Upper lobe of left lung (tissue), 6 donors: ENCODE data around the gene ASTL. TPM values are rescaled to one million over a fixed set of nuclear protein-coding genes. Genes with fewer than 3 reads are reported as not detected.

Experiments used
- ATAC-seq, 2 donors: fragments of 200-7000 bp; cut with Tn5 transposase; one replicate each; pipeline ENCODE4 v1.9.1; 2022; ENCODE audit warnings: mild to moderate bottlenecking in 2 of 2, moderate library complexity in 2 of 2; ENCODE audit not compliant: low FRiP score in 2 of 2
- DNase-seq, 2 donors: peaks; one replicate each; pipeline ENCODE4 v3.0.0-alpha.2; 2019 to 2020
- H3K27ac ChIP-seq, 4 donors: fragments of 200-600 bp; sonication (generic); one replicate each; pipeline ENCODE4 v1.5.1; 2016 to 2019
- H3K27me3 ChIP-seq, 4 donors: fragments of 200-600 bp; sonication (generic); one replicate each; pipeline ENCODE4 v1.5.1; 2017 to 2019
- H3K36me3 ChIP-seq, 4 donors: fragments of 200-600 bp; sonication (generic); one replicate each; pipeline ENCODE4 v1.5.1; 2016 to 2019
- H3K4me1 ChIP-seq, 4 donors: fragments of 200-600 bp; sonication (generic); one replicate each; pipeline ENCODE4 v1.5.1; 2018 to 2019
- H3K4me3 ChIP-seq, 4 donors: fragments of 200-600 bp; sonication (generic); one replicate each; pipeline ENCODE4 v1.5.1; 2017 to 2019; ENCODE audit warnings: mild to moderate bottlenecking in 2 of 4, moderate library complexity in 1 of 4
- H3K9me3 ChIP-seq, 4 donors: fragments of 200-600 bp; sonication (generic); one replicate each; pipeline ENCODE4 v1.5.1; 2018 to 2019
- EP300 ChIP-seq, 4 donors: sonication (generic); formaldehyde crosslinking; IDR thresholded peaks; one replicate each; pipeline ENCODE4 v1.5.1; 2017; ENCODE audit warnings: antibody characterized with exemption in 4 of 4, control low read depth in 2 of 4
- POLR2A ChIP-seq, 4 donors: fragments of 450-650 bp; IDR thresholded peaks; one replicate each; pipeline ENCODE4 v1.5.1; 2016 to 2017; ENCODE audit warnings: antibody characterized with exemption in 4 of 4, mild to moderate bottlenecking in 2 of 4
- POLR2AphosphoS5 ChIP-seq, 2 donors: sonication (generic); formaldehyde crosslinking; IDR thresholded peaks; one replicate each; pipeline ENCODE4 v1.5.1; 2017; ENCODE audit warnings: antibody characterized with exemption in 2 of 2
- WGBS, 2 donors: methylation state at CpG; one replicate each; pipeline ENCODE4 v1.1.5; 2017 to 2018; 5-methylcytosine and 5-hydroxymethylcytosine counted together
- total RNA-seq, 6 donors: library from RNA; depleted of rRNA in 4 of 6; stranded (reverse); fragments of >200 nt in 4 of 6; gene quantifications; one replicate each; pipeline versions ENCODE4 v1.1.0 to v1.2.1, GENCODE V29; 2016 to 2021
- TF ChIP-seq, protein P1 (sequence below), 6 experiments: fragments of 450-650 bp in 4 of 6; fragments of 200-600 bp in 2 of 6; sonication (generic) in 2 of 6; IDR thresholded peaks; one replicate each; pipeline ENCODE4 v1.5.1; 2016 to 2019; ENCODE audit warnings: antibody characterized with exemption in 6 of 6
- donor health status: DM: no; HTN: no; CAD: no; lungs with moderate emphysema.
- donor health status: DM: no; HTN: yes; CAD: no; lungs with severe emphysema.

Gene ASTL
- total RNA-seq, 6 donors from 2014 or later, result 0.23 to 1.3 (median 0.27) TPM; not detected in 3

DNA sequence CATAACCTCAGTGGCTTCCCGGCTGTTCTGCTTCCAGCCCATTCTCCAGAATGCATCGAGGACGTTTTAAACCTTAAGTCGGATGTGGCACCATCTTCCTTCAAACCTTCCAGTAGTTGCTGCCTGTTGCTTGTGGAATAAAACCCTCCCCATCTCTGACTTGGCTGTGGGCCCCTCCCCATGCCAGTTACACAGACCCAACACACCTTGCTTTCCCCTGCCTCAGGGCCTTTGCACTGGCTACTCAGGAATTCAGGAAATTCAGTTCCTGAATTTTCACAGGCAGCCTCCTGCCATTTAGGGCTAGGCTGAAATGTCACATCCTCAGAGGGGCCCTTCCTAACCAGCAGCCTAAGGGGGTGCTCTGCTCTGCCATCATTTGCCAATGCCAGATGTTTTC lies 16.9 kb downstream of the ASTL start:
- WGBS, 2 donors, result 87 to 90% methylated on average over 4 of the region's 4 CpGs

DNA sequence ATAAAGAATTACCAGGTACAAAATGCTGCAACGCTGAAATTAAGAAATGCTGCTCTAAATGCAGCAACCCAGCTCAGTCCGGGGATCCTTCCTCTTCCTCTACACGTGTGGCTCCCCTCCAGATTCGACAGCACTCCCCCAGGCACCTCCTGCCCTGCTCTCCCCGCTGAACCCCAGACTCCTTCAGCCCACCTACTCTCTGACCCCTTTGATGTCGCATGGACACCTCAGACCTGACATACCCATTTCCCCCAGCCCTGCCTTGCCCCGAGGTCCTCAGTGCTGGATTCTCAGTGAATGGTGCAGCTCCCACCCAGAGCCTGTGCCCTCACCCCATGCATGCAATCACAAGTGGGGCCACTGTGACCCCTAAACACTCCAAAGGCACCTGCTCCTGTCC lies 17.3 kb downstream of the ASTL start:
- 45 to 60% methylated on average over 7 of the region's 7 CpGs for WGBS, 2 donors
- DNase-seq (no peak), ATAC-seq (no peak)
- peaks cover 4 to 16% (median 11%) of the 10 kb centered on the region in 4 donors for H3K4me1 ChIP-seq
- peaks cover 0 to 20% (median 8%) of the 10 kb centered on the region in 4 donors for H3K27me3 ChIP-seq
- TF ChIP-seq, protein P1, sequence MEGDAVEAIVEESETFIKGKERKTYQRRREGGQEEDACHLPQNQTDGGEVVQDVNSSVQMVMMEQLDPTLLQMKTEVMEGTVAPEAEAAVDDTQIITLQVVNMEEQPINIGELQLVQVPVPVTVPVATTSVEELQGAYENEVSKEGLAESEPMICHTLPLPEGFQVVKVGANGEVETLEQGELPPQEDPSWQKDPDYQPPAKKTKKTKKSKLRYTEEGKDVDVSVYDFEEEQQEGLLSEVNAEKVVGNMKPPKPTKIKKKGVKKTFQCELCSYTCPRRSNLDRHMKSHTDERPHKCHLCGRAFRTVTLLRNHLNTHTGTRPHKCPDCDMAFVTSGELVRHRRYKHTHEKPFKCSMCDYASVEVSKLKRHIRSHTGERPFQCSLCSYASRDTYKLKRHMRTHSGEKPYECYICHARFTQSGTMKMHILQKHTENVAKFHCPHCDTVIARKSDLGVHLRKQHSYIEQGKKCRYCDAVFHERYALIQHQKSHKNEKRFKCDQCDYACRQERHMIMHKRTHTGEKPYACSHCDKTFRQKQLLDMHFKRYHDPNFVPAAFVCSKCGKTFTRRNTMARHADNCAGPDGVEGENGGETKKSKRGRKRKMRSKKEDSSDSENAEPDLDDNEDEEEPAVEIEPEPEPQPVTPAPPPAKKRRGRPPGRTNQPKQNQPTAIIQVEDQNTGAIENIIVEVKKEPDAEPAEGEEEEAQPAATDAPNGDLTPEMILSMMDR (IDR thresholded peaks at IDR 0.05), result no peak
- no peak for TF ChIP-seq POLR2AphosphoS5 (IDR thresholded peaks at IDR 0.05)
- no peak for TF ChIP-seq POLR2A (IDR thresholded peaks at IDR 0.05)
- TF ChIP-seq EP300 (IDR thresholded peaks at IDR 0.05), result no peak
- no peak overlapping the region for H3K4me3 ChIP-seq
- H3K27ac ChIP-seq, result no peak overlapping the region
- no peaks in the 10 kb centered on the region for H3K36me3 ChIP-seq
- H3K9me3 ChIP-seq, result no peaks in the 10 kb centered on the region

More for the DNA sequence above, 16.9 kb downstream of the ASTL start:
- H3K27me3 ChIP-seq, result peaks cover 0 to 16% (median 6%) of the 10 kb centered on the region in 4 donors
- ATAC-seq (no peak), DNase-seq (no peak)
- no peaks in the 10 kb centered on the region for H3K36me3 ChIP-seq
- H3K9me3 ChIP-seq, result no peaks in the 10 kb centered on the region
- H3K4me1 ChIP-seq, result peaks cover 4 to 11% (median 7%) of the 10 kb centered on the region in 4 donors
- H3K4me3 ChIP-seq, result no peak overlapping the region
- TF ChIP-seq, protein P1 (IDR thresholded peaks at IDR 0.05), result no peak
- TF ChIP-seq POLR2A (IDR thresholded peaks at IDR 0.05) (no peak), EP300 (IDR thresholded peaks at IDR 0.05) (no peak), POLR2AphosphoS5 (IDR thresholded peaks at IDR 0.05) (no peak)
- no peak overlapping the region for H3K27ac ChIP-seq

DNA sequence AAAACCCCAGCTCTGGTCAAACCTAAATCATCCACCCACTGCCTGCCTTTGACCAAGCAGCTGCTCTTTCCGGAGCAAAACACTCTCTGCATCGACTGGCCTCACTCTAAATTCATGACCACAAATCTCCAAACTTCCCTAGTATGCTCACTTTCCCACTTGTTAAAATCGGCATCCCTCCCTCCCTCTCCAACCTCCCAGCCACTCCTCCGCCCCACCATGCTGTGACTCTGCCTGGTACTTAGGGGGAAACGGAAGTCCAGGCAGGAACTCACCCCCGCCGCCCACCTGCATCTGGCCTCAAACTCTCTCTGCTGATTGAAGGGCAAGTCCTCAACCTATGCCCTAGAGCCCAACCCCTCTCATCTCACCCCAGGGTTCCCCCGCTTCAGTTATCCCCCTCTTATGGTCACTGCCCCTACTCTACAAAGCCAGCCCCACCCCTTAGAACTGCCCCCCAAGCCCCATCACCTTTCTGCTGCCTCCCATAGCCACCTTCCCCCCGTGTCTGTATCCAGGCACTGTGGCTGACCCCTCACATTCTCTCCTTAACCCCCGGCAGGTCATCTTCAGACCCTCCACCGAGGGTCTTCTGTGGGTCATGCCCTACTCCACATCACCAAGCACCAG lies 18.1 kb downstream of the ASTL start:
- no peak overlapping the region for H3K4me3 ChIP-seq
- H3K36me3 ChIP-seq, result no peaks in the 10 kb centered on the region
- peaks cover 0 to 22% (median 9%) of the 10 kb centered on the region in 4 donors for H3K27me3 ChIP-seq
- WGBS, 2 donors, result 36 to 45% methylated on average over 11 of the region's 11 CpGs
- ATAC-seq (no peak), DNase-seq (no peak)
- no peaks in the 10 kb centered on the region for H3K9me3 ChIP-seq
- peaks cover 4 to 17% (median 13%) of the 10 kb centered on the region in 4 donors for H3K4me1 ChIP-seq
- TF ChIP-seq EP300 (IDR thresholded peaks at IDR 0.05) (no peak), POLR2A (IDR thresholded peaks at IDR 0.05) (no peak), POLR2AphosphoS5 (IDR thresholded peaks at IDR 0.05) (no peak)
- TF ChIP-seq, protein P1 (IDR thresholded peaks at IDR 0.05), result no peak
- H3K27ac ChIP-seq, result no peak overlapping the region

DNA sequence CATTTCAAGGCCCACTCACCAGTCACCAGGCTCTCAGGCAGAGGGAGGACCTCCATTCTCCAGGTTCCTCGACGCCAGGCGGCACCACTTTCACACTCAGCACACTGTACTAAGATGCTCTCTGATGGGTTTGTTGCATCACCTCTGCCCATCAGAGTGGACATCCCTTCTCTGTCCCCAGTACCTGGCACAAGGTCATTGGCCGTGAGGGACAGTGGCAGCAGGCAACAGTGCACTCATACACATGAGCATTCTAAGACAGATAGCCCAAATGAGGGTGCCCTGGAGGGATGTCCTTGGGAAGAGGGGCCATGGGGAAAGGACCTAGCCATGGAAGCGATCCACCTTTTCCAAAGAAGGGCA lies 18.9 kb downstream of the ASTL start:
- peaks cover 4 to 17% (median 13%) of the 10 kb centered on the region in 4 donors for H3K4me1 ChIP-seq
- H3K27ac ChIP-seq, result no peak overlapping the region
- DNase-seq (no peak), ATAC-seq (no peak)
- no peaks in the 10 kb centered on the region for H3K36me3 ChIP-seq
- TF ChIP-seq EP300 (IDR thresholded peaks at IDR 0.05) (no peak), POLR2AphosphoS5 (IDR thresholded peaks at IDR 0.05) (no peak), POLR2A (IDR thresholded peaks at IDR 0.05) (no peak)
- TF ChIP-seq, protein P1 (IDR thresholded peaks at IDR 0.05), result no peak
- no peak overlapping the region for H3K4me3 ChIP-seq
- 86 to 99% methylated on average over 5 of the region's 5 CpGs for WGBS, 2 donors
- no peaks in the 10 kb centered on the region for H3K9me3 ChIP-seq
- H3K27me3 ChIP-seq, result peaks cover 0 to 22% (median 9%) of the 10 kb centered on the region in 4 donors
